HUES64 (cell line): Measurements from ENCODE around the gene PRKAG3.

Experiments
- H3K27ac ChIP-seq: 2 replicates; pipeline ENCODE4 v1.7.0; 2013; ENCODE audit warnings: low read depth, low read length, inconsistent platforms
- H3K27me3 ChIP-seq: 2 replicates; pipeline ENCODE4 v1.6.1; 2013; ENCODE audit warnings: mild to moderate bottlenecking, low read length; ENCODE audit not compliant: insufficient read depth
- H3K36me3 ChIP-seq: 2 replicates; pipeline ENCODE4 v1.6.1; 2013; ENCODE audit warnings: mild to moderate bottlenecking, low read length; ENCODE audit not compliant: insufficient read depth
- H3K4me1 ChIP-seq: 2 replicates; pipeline ENCODE4 v1.6.1; 2013; ENCODE audit warnings: mild to moderate bottlenecking, low read length, moderate library complexity; ENCODE audit not compliant: insufficient read depth
- H3K4me3 ChIP-seq: 2 replicates; pipeline ENCODE4 v1.5.1; 2013; ENCODE audit warnings: mild to moderate bottlenecking, low read length, moderate library complexity
- H3K9ac ChIP-seq: 2 replicates; pipeline ENCODE4 v1.6.1; 2013; ENCODE audit warnings: mild to moderate bottlenecking, low read depth, low read length
- H3K9me3 ChIP-seq: 2 replicates; pipeline ENCODE4 v1.6.1; 2013; ENCODE audit warnings: low read depth, low read length; ENCODE audit not compliant: insufficient read depth
- WGBS: fragments of 150-250, 120-280 bp; methylation state at CpG from one replicate; pipeline ENCODE4 v1.1.7; 2013; ENCODE audit warnings: missing lambda C conversion rate; 5-methylcytosine and 5-hydroxymethylcytosine counted together

The PRKAG3 gene

DNA sequence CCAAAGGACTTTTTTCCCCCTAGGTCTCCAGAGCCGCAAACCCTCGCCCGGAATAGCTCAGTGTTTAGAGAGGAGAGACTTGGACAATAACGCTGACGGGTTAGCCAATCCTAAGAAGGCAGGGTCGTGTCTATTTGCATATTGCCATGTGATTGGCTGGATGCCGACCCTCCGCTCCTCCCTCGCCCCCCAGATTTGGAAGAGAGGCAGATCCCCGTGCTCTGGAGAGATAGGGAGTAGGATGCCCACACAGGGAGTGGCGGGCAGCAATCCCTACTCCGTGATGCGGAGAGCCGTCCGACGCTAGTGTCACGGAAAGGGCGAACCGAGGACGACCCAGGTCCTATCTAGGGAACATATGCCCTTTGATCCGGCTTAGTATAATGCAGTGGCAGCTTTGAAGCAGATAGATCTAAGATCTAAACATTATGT is 29.4 kb upstream of the PRKAG3 start:
- 2% methylated on average over 21 of the region's 21 CpGs for WGBS
- Histone ChIP-seq H3K9me3 (no peaks in the 10 kb centered on the region), H3K4me1 (peaks cover 10% of the 10 kb centered on the region), H3K4me3 (no peak overlapping the region), H3K36me3 (no peaks in the 10 kb centered on the region), H3K9ac (no peak overlapping the region), H3K27ac (no peak overlapping the region), H3K27me3 (peaks cover 97% of the 10 kb centered on the region)

DNA sequence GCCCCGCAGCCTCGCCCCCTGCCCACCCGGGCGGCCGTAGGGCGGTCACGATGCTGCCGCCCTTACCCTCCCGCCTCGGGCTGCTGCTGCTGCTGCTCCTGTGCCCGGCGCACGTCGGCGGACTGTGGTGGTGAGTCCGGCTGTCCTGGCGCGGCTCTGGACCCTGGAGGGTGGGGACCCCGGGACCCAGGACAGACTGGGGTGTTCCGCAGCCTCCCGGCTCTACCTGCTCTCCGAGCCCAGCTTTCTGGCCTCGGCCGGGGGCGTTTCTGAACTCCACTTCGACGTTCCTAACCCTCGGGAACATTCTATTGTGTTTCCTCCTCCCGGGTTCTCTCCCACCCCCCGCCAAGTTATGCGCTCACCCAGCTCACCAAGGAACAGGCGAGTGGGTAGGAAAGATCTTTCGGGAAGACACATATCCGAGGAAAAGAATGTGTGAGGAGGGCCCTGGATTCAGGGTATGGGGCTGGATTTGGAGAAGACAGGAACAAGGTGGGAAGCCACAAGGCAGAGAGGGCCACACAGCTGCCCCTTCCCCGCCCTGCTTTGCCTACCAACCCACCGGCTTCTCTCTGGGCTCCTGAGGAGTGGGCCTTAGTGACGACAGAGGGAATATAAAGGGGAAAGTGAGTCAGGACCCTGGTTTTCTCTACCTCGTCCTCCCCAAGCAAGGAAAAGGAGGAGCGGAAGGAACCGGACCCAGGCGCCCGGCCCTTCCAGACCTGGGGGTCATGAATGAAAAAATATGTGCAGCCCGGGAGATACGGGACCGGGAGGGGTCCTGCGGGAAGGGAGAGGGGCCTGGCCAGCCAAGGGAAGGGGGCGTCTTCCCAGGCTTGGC is 28.6 kb upstream of the PRKAG3 start:
- Histone ChIP-seq H3K9me3 (no peaks in the 10 kb centered on the region), H3K9ac (no peak overlapping the region), H3K4me1 (peaks cover 17% of the 10 kb centered on the region), H3K4me3 (peak overlapping the region; percentile 34), H3K36me3 (no peaks in the 10 kb centered on the region), H3K27ac (no peak overlapping the region), H3K27me3 (peaks cover 100% of the 10 kb centered on the region)
- 1% methylated on average over 41 of the region's 47 CpGs for WGBS

DNA sequence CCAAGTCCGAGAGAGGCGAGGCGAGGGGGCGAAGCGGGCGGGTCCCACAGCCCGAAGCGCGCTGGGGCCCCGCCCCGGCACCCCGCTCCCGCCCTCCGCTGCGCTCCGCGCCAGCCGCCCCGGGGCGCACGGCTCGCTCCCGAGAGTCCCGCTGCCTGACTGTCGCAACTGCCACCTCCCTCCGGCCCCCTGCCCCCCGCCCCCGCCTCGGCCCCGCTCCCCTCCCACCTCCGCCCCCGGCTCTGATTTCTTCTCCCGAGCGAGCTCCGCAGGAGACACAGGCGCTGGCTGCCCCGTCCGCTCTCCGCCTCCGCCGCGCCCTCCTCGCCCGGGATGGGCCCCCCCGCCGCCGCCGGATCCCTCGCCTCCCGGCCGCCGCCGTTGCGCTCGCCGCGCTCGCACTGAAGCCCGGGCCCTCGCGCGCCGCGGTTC is 28.0 kb upstream of the PRKAG3 start, which contains the start of gene WNT6:
TSS of gene WNT6 (plus strand) at position 250 of the 432 bp plus-strand sequence. CDS start 233 bp downstream, outside the sequence.
- no peaks in the 10 kb centered on the region for H3K9me3 ChIP-seq
- no peak within 1 kb of the TSS for H3K9ac ChIP-seq
- peak within 1 kb of the TSS; percentile 38 for H3K4me3 ChIP-seq
- under 1% methylated on average over 53 of the region's 64 CpGs for WGBS
- H3K36me3 ChIP-seq, result no peaks in the 10 kb centered on the region
- peaks cover 17% of the 10 kb centered on the region for H3K4me1 ChIP-seq
- peaks cover 100% of the 10 kb centered on the region for H3K27me3 ChIP-seq
- H3K27ac ChIP-seq, result no peak within 1 kb of the TSS

DNA sequence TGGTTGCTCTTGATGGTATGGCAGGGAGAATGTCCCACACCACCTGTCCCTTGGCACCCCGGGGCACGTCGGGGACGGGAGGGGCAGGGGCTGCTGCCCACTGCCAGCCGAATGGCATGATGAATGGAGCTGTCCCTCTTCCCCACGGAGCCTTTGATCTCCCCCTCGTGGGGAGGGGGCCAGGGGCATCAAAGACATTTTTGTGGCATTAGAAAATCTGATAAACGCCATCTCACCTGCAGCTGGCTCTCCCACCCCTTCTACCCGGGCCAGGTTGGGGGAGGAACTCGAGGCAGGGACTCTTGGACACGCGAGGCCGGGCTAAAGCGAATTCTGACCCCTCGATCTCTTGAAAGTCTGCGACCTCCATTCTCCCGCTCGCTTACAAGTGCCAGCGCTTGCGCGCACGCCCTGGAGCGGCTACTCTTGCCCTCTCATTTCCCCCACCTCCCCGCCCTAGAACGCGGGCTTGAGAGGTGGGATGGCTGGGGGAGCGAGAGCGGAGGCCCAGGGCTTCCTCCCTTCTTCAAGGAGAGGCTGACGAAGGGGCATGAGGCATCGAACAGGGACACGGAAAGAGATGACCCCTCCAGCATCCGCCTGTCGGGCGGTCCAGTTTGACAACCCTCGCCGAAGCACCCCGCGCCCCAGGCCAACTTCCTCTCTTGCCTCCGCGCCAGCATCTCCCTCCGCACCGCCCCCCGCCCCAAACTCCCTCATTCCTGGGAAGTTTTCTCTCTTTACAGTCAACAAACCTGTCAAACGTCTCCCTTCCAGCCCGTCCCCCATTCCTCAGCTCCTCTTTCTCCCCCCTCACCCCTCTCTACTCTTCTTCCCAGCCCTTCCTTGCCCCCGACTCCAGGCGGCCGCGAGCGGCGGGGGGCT is 27.3 kb upstream of the PRKAG3 start:
- peaks cover 100% of the 10 kb centered on the region for H3K27me3 ChIP-seq
- no peaks in the 10 kb centered on the region for H3K36me3 ChIP-seq
- no peaks in the 10 kb centered on the region for H3K9me3 ChIP-seq
- 4% methylated on average over 51 of the region's 51 CpGs for WGBS
- peak overlapping the region; percentile 38 for H3K4me3 ChIP-seq
- H3K27ac ChIP-seq, result no peak overlapping the region
- H3K4me1 ChIP-seq, result peaks cover 17% of the 10 kb centered on the region
- no peak overlapping the region for H3K9ac ChIP-seq

DNA sequence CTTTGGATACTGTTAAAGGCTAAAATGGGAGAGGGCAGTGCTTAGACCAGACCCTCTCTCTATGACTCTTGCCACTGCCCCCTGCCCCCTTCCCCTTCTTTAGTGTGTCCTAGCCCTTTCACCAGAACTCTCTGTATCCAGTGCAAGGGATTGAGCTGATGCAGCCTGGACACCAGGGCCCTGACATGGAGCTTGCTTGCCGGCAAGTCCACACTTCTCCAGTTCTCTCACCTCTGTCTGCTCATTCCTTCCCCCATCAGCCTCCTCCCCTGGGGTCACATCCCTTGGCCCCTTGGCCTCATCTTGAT is 26.5 kb upstream of the PRKAG3 start:
- H3K27ac ChIP-seq, result no peak overlapping the region
- no peaks in the 10 kb centered on the region for H3K36me3 ChIP-seq
- 35% methylated on average over 1 of the region's 1 CpG for WGBS
- no peak overlapping the region for H3K9ac ChIP-seq
- H3K4me1 ChIP-seq, result peaks cover 23% of the 10 kb centered on the region
- no peaks in the 10 kb centered on the region for H3K9me3 ChIP-seq
- peaks cover 100% of the 10 kb centered on the region for H3K27me3 ChIP-seq
- H3K4me3 ChIP-seq, result no peak overlapping the region

DNA sequence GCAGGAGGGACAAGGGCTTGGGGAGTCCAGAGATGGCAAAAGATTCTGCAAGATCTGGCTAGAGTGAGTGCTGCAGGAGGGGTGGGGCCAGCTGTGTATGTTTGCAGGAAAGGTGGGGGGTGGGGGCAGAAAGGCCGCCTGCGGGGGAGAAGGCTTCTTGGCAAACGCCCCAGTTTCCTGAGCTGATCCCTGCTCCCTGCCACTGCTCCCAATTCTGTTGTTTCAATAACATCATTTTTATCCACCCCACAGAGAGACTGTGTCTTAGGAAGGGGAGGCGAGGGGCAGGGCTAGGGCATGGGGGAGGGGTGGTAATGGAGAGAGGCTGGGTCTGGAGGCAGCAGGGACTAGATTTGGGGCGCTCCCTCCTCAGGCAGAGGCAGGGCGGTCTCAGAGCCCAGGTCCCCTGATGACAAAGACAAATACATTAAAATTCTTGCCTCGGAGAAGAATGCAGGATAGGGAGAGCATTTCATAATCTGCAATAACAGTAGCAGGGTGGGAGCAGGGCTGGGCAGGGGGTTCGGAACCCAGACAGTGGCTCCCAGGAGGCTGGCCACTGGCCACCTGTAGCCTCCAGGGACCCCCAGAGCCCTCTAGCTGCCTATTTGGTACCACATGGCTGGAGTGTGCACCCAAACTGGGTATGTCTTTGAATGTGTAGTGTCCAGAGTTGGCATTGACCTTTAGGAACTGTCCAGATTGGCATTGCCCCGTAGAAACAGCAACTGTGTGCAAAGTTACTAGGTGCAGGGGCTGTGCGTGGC is 26.0 kb upstream of the PRKAG3 start:
- H3K9me3 ChIP-seq, result no peaks in the 10 kb centered on the region
- H3K36me3 ChIP-seq, result no peaks in the 10 kb centered on the region
- no peak overlapping the region for H3K9ac ChIP-seq
- no peak overlapping the region for H3K4me3 ChIP-seq
- peaks cover 97% of the 10 kb centered on the region for H3K27me3 ChIP-seq
- WGBS, result 51% methylated on average over 9 of the region's 10 CpGs
- H3K27ac ChIP-seq, result no peak overlapping the region
- peaks cover 25% of the 10 kb centered on the region for H3K4me1 ChIP-seq

DNA sequence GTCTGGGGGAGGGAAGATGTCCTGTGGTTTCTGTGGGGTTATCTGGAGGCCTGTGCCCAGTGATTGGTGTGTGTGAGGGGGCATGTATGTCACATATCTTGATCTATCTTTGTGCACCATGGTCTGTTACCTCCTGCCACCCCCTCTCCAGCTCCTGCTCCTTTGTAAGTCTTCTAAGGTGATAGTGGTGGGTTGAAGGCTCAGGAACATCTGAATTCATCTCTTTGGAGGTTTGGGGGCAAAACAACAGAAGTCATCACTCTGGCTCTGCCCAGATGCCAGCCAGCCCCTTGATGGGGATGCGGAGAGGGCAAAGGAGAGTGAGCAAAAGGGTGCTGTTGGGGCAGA is 25.3 kb upstream of the PRKAG3 start:
- Histone ChIP-seq H3K27ac (no peak overlapping the region), H3K4me3 (no peak overlapping the region), H3K36me3 (no peaks in the 10 kb centered on the region), H3K9ac (no peak overlapping the region), H3K4me1 (peaks cover 25% of the 10 kb centered on the region), H3K9me3 (no peaks in the 10 kb centered on the region), H3K27me3 (peaks cover 90% of the 10 kb centered on the region)
- 86% methylated on average over 1 of the region's 1 CpG for WGBS

DNA sequence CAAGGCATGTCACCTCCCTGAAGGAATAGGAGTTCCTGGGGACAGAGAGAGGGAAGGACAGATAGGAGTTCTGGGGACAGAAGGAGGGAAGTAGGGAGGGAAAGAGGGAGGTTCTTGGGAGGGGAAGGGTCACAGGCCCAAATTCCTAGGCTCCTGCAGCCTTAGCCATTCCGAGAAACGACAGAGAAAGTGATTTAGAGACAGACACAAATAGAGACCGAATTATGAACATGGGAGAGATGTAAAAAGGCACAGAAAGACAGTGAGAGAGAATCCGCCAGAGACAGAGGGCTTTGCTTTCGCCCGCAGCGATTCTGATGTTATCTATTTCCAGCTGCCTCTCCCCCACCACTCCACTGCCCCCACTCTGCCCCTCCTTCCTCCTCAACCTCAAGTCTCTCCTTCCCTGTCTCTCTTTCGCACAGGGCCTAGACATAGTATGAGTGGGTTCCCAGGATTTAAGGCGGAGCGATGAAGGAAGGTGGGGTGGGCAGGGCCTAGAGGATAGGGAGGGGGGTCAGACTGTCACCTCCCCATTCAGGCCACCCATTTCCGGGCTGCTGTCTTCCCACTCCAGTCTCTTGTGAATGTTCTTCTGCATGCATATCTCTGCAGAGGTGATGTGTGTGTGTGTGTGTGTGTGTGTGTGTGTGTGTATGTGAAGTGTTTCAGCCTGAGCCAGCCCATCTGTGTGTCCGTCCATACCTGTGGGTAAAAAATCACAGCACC is 24.7 kb upstream of the PRKAG3 start:
- H3K27me3 ChIP-seq, result peaks cover 85% of the 10 kb centered on the region
- WGBS, result 41% methylated on average over 11 of the region's 12 CpGs

DNA sequence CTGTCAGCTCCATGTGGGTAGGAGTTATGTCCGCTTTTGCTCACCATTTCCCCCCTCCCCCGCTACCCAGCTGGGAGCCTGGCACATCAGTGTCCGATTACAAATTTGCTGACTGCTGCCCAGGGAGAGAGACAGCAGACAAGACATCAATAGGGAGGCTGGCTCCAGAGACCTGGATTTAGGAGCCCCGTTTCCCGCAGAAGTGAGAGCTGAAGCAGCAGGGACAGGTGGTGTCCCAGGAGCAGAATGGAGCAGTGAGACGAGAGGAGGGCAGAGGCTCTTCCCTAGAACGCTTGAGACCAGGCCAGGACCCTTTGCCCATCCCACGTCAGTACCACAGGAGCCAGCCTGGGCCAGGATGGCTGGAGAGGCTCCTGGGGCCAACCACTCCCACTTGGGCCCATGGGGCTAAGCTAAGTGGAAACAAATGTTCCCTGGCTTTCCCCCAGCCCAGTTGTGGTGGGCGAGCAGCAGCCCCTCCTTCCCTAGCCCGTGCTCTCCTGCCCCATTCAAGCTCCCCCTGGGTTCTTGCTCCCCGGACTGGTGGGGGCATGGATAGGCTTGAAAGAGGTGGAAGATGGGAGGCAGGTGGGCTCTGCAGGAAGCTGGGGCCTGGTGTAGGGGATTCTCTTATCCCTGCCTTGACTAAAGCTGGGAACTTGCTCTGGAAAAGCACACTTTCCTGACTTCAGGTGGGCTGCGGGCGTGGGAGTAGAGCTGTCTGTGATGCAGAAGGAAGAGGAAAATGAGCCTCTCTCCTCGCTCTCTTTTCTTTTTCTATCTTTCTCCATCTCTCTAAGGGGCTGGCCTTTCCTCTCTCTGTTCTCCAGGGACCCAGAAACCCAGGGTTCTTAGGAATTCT is 23.9 kb upstream of the PRKAG3 start:
- no peak overlapping the region for H3K4me3 ChIP-seq
- H3K9ac ChIP-seq, result no peak overlapping the region
- peaks cover 25% of the 10 kb centered on the region for H3K4me1 ChIP-seq
- H3K27ac ChIP-seq, result no peak overlapping the region
- H3K36me3 ChIP-seq, result no peaks in the 10 kb centered on the region
- 58% methylated on average over 12 of the region's 14 CpGs for WGBS
- no peaks in the 10 kb centered on the region for H3K9me3 ChIP-seq
- peaks cover 77% of the 10 kb centered on the region for H3K27me3 ChIP-seq

More for the DNA sequence above, 24.7 kb upstream of the PRKAG3 start:
- Histone ChIP-seq H3K4me3 (0 out of 2 replicates have a peak overlapping the region, but pooled peaks have one; percentile 1), H3K27ac (no peak overlapping the region), H3K4me1 (peaks cover 25% of the 10 kb centered on the region), H3K36me3 (no peaks in the 10 kb centered on the region), H3K9me3 (no peaks in the 10 kb centered on the region), H3K9ac (no peak overlapping the region)

DNA sequence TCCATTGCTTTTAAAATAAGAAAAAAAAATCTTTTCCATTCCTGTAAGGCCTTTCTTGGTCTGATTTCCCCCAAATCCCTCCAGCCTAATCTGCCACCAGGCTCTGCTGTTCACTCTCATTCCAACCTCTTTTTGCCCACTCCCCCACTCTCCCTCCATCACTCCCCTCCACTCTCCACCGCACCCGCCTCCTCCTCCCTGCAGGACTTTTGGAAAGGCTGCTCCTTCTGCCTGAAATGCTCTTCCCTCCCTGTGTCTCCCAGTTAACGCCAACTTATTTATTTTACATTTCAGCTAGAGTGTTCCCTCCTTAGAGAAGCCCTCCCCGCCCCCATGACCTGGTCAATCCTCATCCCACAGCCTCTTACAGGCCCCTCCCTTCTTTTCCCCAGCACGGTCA is 23.3 kb upstream of the PRKAG3 start:
- no peak overlapping the region for H3K9ac ChIP-seq
- H3K4me1 ChIP-seq, result peaks cover 21% of the 10 kb centered on the region
- H3K9me3 ChIP-seq, result no peaks in the 10 kb centered on the region
- H3K27me3 ChIP-seq, result peaks cover 74% of the 10 kb centered on the region
- H3K36me3 ChIP-seq, result no peaks in the 10 kb centered on the region
- WGBS, result 54% methylated on average over 4 of the region's 5 CpGs
- H3K27ac ChIP-seq, result no peak overlapping the region
- H3K4me3 ChIP-seq, result no peak overlapping the region
